Left lobe of liver (tissue), 2 donors: Measurements from ENCODE around the gene MT1F. TPM values are rescaled to one million over a fixed set of nuclear protein-coding genes. Genes with fewer than 3 reads are reported as not detected.

Experiments used
- ATAC-seq: fragments of 200-7000 bp; cut with Tn5 transposase; one replicate; pipeline ENCODE4 v1.9.1; 2020; ENCODE audit warnings: mild to moderate bottlenecking, moderate library complexity
- DNase-seq: peaks from one replicate; pipeline ENCODE4 v3.0.0-alpha.2; 2020; ENCODE audit warnings: low spot score
- total RNA-seq: library from RNA; stranded (reverse); gene quantifications from one replicate; pipeline ENCODE4 v1.2.1, GENCODE V29; 2021
- donor health status: DM: no; HTN: no; CAD: no; lungs with moderate emphysema.
- donor health status: DM: no; HTN: yes; CAD: no.

Gene MT1F
- total RNA-seq, 1 donor from 2014 or later, result 763 TPM

- peak; percentile 82 for ATAC-seq
- DNase-seq, result peak; percentile 93
Measured at GRCh38 chr16:56625140-56625942, 32.4 kb upstream of the MT1F start, which contains the start of gene MT1E. MT1E (plus strand) TSS chr16:56625781; CDS start chr16:56625852, 71 bp downstream.

GRCh38 chr16:56625943-56626654, 31.7 kb upstream of the MT1F start:
- peak; percentile 37 for ATAC-seq
- peak; percentile 74 for DNase-seq

GRCh38 chr16:56626685-56627084, 31.1 kb upstream of the MT1F start:
- DNase-seq (no peak), ATAC-seq (peak; percentile 3)

GRCh38 chr16:56628486-56629350, 29.0 kb upstream of the MT1F start:
- ATAC-seq (no peak), DNase-seq (no peak)

GRCh38 chr16:56629531-56629930, 28.2 kb upstream of the MT1F start:
- ATAC-seq (no peak), DNase-seq (no peak)

- DNase-seq, result no peak
- ATAC-seq, result no peak
Measured at GRCh38 chr16:56630134-56630533, 27.6 kb upstream of the MT1F start.

GRCh38 chr16:56631197-56631596, 26.6 kb upstream of the MT1F start:
- DNase-seq (no peak), ATAC-seq (no peak)

- ATAC-seq (no peak), DNase-seq (no peak)
Measured at GRCh38 chr16:56631832-56632155, 26.0 kb upstream of the MT1F start.

GRCh38 chr16:56632156-56632847, 25.5 kb upstream of the MT1F start, which contains the start of gene MT1M:
MT1M (plus strand) TSS chr16:56632659; CDS start chr16:56632732, 73 bp downstream.
- ATAC-seq, result peak; percentile 85
- DNase-seq, result peak; percentile 94

GRCh38 chr16:56632848-56633365, 24.9 kb upstream of the MT1F start:
- DNase-seq, result no peak
- peak; percentile 1 for ATAC-seq

- DNase-seq (no peak), ATAC-seq (no peak)
Measured at GRCh38 chr16:56633535-56633934, 24.2 kb upstream of the MT1F start.

- ATAC-seq (no peak), DNase-seq (no peak)
Measured at GRCh38 chr16:56634715-56635440, 22.9 kb upstream of the MT1F start.

GRCh38 chr16:56635441-56635967, 22.3 kb upstream of the MT1F start:
- ATAC-seq (no peak), DNase-seq (no peak)

- no peak for ATAC-seq
- no peak for DNase-seq
Measured at GRCh38 chr16:56636616-56637413, 20.9 kb upstream of the MT1F start.

GRCh38 chr16:56637814-56638750, 19.7 kb upstream of the MT1F start, which contains the start of gene MT1A:
MT1A (plus strand) TSS chr16:56638666; CDS start chr16:56638739, 73 bp downstream.
- ATAC-seq, result peak; percentile 81
- DNase-seq, result peak; percentile 96

GRCh38 chr16:56639045-56639444, 18.7 kb upstream of the MT1F start:
- ATAC-seq (peak; percentile 38), DNase-seq (no peak)

GRCh38 chr16:56640076-56640475, 17.7 kb upstream of the MT1F start:
- DNase-seq (no peak), ATAC-seq (no peak)
